Kidney glomerular epithelial cell (primary cell): ENCODE results near the gene ZNF423.

Experiments used
- DNase-seq: peaks from one replicate; lab custom pipeline; 2025; lab: John Stamatoyannopoulos, UW

Gene ZNF423

GRCh38 chr16:49869731-49870130, 13.8 kb upstream of the ZNF423 start:
- no peak for DNase-seq

GRCh38 chr16:49867796-49868668, 12.1 kb upstream of the ZNF423 start:
- DNase-seq = no peak

- no peak for DNase-seq
These were observed 11.3 kb upstream of the ZNF423 start for GRCh38 chr16:49867234-49867633.

GRCh38 chr16:49866595-49867071, 10.7 kb upstream of the ZNF423 start:
- DNase-seq = no peak

- no peak for DNase-seq
These were observed 6.8 kb upstream of the ZNF423 start for GRCh38 chr16:49862694-49863093.

GRCh38 chr16:49861299-49861698, 5.4 kb upstream of the ZNF423 start:
- no peak for DNase-seq

- DNase-seq = no peak
These were observed 4.7 kb upstream of the ZNF423 start for GRCh38 chr16:49860593-49860992.

GRCh38 chr16:49859125-49859811, 3.4 kb upstream of the ZNF423 start:
- no peak for DNase-seq

- no peak for DNase-seq
These were observed 2.5 kb upstream of the ZNF423 start for GRCh38 chr16:49858200-49859124.

- peak; percentile 38 for DNase-seq
These were observed 1.7 kb upstream of the ZNF423 start for GRCh38 chr16:49857423-49858181.

- DNase-seq = peak; percentile 65
These were observed 889 bp upstream of the ZNF423 start for GRCh38 chr16:49856672-49857330.

- DNase-seq = peak; percentile 62
These were observed 561 bp downstream of the ZNF423 start for GRCh38 chr16:49855280-49855821.

- DNase-seq = no peak
These were observed 1.1 kb downstream of the ZNF423 start for GRCh38 chr16:49854796-49855203.

- DNase-seq = no peak
These were observed 1.6 kb downstream of the ZNF423 start for GRCh38 chr16:49854188-49854795.

GRCh38 chr16:49852279-49852678, 3.6 kb downstream of the ZNF423 start:
- no peak for DNase-seq

GRCh38 chr16:49851468-49851787, 4.5 kb downstream of the ZNF423 start:
- DNase-seq = no peak

GRCh38 chr16:49850558-49851467, 5.1 kb downstream of the ZNF423 start:
- no peak for DNase-seq

GRCh38 chr16:49849754-49850108, 6.2 kb downstream of the ZNF423 start:
- DNase-seq = no peak

GRCh38 chr16:49849037-49849753, 6.7 kb downstream of the ZNF423 start:
- no peak for DNase-seq
